ENCODE data around the gene MPL.

MPL gene

DNA sequence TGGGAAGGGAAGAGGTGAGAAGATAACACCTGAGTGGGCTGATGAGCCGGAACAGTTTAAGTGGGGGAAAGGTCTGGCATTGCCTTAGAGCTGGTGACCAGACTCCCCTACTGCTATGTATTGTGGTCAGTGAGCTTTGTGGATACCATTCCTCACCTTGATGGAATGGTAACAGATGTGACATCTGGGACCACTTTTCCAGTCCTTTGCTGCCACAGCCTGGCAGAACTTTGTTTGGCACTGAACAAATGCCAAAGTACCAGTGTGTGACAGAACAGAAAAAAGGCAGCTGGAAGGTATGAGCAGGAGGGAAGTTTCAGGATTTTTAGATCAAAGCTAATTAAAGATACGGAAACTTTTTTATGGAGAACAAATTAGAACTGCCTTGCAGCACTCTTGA, 45.8 kb downstream of the MPL start:
- Histone ChIP-seq H3K9me3 (ENCODE audit: insufficient read depth, low read length) (no peaks in the 10 kb centered on the region), H2AFZ (ENCODE audit: low read depth, low read length, severe bottlenecking) (no peak overlapping the region), H3F3A (ENCODE audit: insufficient read depth) (no peaks in the 10 kb centered on the region), H3K27ac (ENCODE audit: low read depth, low read length) (no peak overlapping the region), H3K4me2 (ENCODE audit: low read depth, low read length, poor library complexity, severe bottlenecking) (no peak overlapping the region), H3K79me2 (ENCODE audit: insufficient read depth, low read length) (peaks cover 6% of the 10 kb centered on the region), H3K36me3 (ENCODE audit: low read length) (no peaks in the 10 kb centered on the region), H3K9me2 (replicated peaks; ENCODE audit: insufficient read depth, low read length) (no peaks in the 10 kb centered on the region), H3K27me3 (ENCODE audit: low read length) (no peaks in the 10 kb centered on the region), H3K4me3 (ENCODE audit: insufficient read depth, low read length, poor library complexity, severe bottlenecking) (no peak overlapping the region), H3K9ac (ENCODE audit: low read length) (no peak overlapping the region), H4K20me1 (ENCODE audit: low read depth, low read length) (no peaks in the 10 kb centered on the region)
- TF ChIP-seq EZH2phosphoT487 (conservative IDR thresholded peaks at IDR 0.05; ENCODE audit: low read length): no peak
- TF ChIP-seq, protein P1, sequence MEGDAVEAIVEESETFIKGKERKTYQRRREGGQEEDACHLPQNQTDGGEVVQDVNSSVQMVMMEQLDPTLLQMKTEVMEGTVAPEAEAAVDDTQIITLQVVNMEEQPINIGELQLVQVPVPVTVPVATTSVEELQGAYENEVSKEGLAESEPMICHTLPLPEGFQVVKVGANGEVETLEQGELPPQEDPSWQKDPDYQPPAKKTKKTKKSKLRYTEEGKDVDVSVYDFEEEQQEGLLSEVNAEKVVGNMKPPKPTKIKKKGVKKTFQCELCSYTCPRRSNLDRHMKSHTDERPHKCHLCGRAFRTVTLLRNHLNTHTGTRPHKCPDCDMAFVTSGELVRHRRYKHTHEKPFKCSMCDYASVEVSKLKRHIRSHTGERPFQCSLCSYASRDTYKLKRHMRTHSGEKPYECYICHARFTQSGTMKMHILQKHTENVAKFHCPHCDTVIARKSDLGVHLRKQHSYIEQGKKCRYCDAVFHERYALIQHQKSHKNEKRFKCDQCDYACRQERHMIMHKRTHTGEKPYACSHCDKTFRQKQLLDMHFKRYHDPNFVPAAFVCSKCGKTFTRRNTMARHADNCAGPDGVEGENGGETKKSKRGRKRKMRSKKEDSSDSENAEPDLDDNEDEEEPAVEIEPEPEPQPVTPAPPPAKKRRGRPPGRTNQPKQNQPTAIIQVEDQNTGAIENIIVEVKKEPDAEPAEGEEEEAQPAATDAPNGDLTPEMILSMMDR (IDR thresholded peaks at IDR 0.05; ENCODE audit: insufficient read depth, low read length, poor library complexity, severe bottlenecking): no peak

DNA sequence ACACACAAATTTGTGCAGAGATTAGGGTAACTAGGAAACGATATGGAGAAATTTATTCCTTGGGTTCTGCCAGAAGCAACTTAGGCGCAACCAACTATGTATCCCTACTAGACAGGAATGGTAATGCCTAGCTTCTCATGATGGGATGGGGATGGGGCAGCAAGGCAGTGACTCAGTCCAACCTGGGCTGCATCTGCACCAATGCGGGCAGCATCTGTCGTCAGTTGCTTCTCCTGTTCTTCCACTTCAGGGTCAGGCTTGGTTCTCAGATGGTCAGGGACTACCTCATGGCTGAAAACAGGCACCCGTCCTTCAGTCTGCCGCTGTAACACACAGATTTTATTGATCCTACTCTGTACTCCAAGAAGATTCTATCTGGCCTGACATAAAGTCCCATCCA, 49.1 kb downstream of the MPL start:
- Histone ChIP-seq H3K36me3 (ENCODE audit: low read length) (no peaks in the 10 kb centered on the region), H3F3A (ENCODE audit: insufficient read depth) (no peaks in the 10 kb centered on the region), H2AFZ (ENCODE audit: low read depth, low read length, severe bottlenecking) (no peak overlapping the region), H3K27ac (ENCODE audit: low read depth, low read length) (no peak overlapping the region), H3K79me2 (ENCODE audit: insufficient read depth, low read length) (peaks cover 34% of the 10 kb centered on the region), H3K27me3 (ENCODE audit: low read length) (no peaks in the 10 kb centered on the region), H4K20me1 (ENCODE audit: low read depth, low read length) (no peaks in the 10 kb centered on the region), H3K9me3 (ENCODE audit: insufficient read depth, low read length) (no peaks in the 10 kb centered on the region), H3K9ac (ENCODE audit: low read length) (no peak overlapping the region), H3K4me2 (ENCODE audit: low read depth, low read length, poor library complexity, severe bottlenecking) (no peak overlapping the region), H3K9me2 (replicated peaks; ENCODE audit: insufficient read depth, low read length) (no peaks in the 10 kb centered on the region), H3K4me3 (ENCODE audit: insufficient read depth, low read length, poor library complexity, severe bottlenecking) (no peak overlapping the region)
- TF ChIP-seq, protein P1 (IDR thresholded peaks at IDR 0.05; ENCODE audit: insufficient read depth, low read length, poor library complexity, severe bottlenecking): no peak
- TF ChIP-seq EZH2phosphoT487 (conservative IDR thresholded peaks at IDR 0.05; ENCODE audit: low read length): no peak

- Histone ChIP-seq H3K4me2 (ENCODE audit: low read depth, low read length, poor library complexity, severe bottlenecking) (peak overlapping the region; percentile 86), H3K9me3 (ENCODE audit: insufficient read depth, low read length) (no peaks in the 10 kb centered on the region), H3K27me3 (ENCODE audit: low read length) (no peaks in the 10 kb centered on the region), H2AFZ (ENCODE audit: low read depth, low read length, severe bottlenecking) (no peak overlapping the region), H3K9me2 (replicated peaks; ENCODE audit: insufficient read depth, low read length) (no peaks in the 10 kb centered on the region), H3K79me2 (ENCODE audit: insufficient read depth, low read length) (peaks cover 34% of the 10 kb centered on the region), H3K36me3 (ENCODE audit: low read length) (no peaks in the 10 kb centered on the region), H3K9ac (ENCODE audit: low read length) (peak overlapping the region; percentile 75; the same call in 1 of the 2 replicates), H3K4me3 (ENCODE audit: insufficient read depth, low read length, poor library complexity, severe bottlenecking) (no peak overlapping the region), H3K27ac (ENCODE audit: low read depth, low read length) (no peak overlapping the region), H4K20me1 (ENCODE audit: low read depth, low read length) (no peaks in the 10 kb centered on the region), H3F3A (ENCODE audit: insufficient read depth) (no peaks in the 10 kb centered on the region)
- no peak for TF ChIP-seq EZH2phosphoT487 (conservative IDR thresholded peaks at IDR 0.05; ENCODE audit: low read length)
- TF ChIP-seq, protein P1 (IDR thresholded peaks at IDR 0.05; ENCODE audit: insufficient read depth, low read length, poor library complexity, severe bottlenecking): no peak
Observed at GRCh38 chr1:43387976-43388599, 50.5 kb downstream of the MPL start.

Measured in SU-DHL-6 (cell line).